Fibroblast of the aortic adventitia (primary cell): ENCODE data around the gene PPL. TPM values are rescaled to one million over a fixed set of nuclear protein-coding genes. Genes with fewer than 3 reads are reported as not detected.

Experiments
- DNase-seq: peaks from one replicate; pipeline ENCODE4 v3.0.0-alpha.2; 2010; ENCODE audit warnings: low read depth
- H3K4me3 ChIP-seq: 2 replicates; pipeline ENCODE4 v1.5.1; 2011; ENCODE audit warnings: low read depth, mild to moderate bottlenecking, control low read depth, low read length, moderate library complexity
- total RNA-seq: library from RNA; depleted of rRNA; stranded (reverse); fragments of >200 nt; gene quantifications from 2 replicates; pipeline ENCODE4 v1.2.3, GENCODE V29; 2012; ENCODE audit warnings: low replicate concordance
- TF ChIP-seq, protein P1 (sequence below): IDR thresholded peaks from 2 replicates; pipeline ENCODE4 v1.5.1; 2011; ENCODE audit warnings: mild to moderate bottlenecking, low read length, control low read depth, inconsistent platforms; ENCODE audit not compliant: insufficient read depth

PPL gene
- total RNA-seq, 1 donor: 57.9 TPM

DNA sequence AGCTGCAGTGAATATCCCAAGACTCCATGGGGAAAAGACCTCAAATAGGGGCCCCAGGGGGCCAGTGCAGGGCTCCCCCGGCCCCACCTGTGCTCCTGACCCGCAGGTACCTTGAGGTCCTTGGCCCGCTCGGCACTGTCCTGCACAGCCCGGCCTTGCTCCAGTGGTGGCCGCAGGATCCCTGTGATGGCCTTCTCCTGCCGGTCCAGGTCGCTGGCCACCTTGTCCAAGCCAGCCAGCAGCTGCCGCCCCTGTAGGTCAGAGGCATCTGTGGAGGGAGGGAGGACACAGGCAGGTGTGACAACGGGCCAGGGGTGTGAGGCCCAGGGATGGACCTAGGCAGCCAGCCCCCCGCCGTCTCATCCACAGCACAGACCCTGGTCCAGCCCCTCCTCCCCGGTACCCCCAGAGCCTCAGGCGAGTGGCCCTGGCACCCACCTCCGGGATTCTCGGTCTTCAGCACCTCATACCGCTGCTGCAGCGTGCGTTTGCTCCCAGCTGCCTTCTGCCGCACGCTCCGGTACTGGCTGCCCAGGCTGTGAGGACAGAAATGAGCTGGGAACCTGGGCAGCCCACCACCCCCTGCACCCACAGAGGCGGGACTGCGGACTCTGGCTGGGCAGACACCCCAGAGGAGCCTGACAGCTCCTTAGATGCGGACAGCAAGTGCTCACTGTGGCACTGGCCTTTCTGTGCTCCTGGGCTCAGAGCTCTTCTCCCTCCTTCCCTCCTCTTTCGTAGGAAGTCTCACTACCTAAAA, 43.7 kb downstream of the PPL start:
- H3K4me3 ChIP-seq: no peak overlapping the region
- TF ChIP-seq, protein P1, sequence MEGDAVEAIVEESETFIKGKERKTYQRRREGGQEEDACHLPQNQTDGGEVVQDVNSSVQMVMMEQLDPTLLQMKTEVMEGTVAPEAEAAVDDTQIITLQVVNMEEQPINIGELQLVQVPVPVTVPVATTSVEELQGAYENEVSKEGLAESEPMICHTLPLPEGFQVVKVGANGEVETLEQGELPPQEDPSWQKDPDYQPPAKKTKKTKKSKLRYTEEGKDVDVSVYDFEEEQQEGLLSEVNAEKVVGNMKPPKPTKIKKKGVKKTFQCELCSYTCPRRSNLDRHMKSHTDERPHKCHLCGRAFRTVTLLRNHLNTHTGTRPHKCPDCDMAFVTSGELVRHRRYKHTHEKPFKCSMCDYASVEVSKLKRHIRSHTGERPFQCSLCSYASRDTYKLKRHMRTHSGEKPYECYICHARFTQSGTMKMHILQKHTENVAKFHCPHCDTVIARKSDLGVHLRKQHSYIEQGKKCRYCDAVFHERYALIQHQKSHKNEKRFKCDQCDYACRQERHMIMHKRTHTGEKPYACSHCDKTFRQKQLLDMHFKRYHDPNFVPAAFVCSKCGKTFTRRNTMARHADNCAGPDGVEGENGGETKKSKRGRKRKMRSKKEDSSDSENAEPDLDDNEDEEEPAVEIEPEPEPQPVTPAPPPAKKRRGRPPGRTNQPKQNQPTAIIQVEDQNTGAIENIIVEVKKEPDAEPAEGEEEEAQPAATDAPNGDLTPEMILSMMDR: no peak
- no peak for DNase-seq

DNA sequence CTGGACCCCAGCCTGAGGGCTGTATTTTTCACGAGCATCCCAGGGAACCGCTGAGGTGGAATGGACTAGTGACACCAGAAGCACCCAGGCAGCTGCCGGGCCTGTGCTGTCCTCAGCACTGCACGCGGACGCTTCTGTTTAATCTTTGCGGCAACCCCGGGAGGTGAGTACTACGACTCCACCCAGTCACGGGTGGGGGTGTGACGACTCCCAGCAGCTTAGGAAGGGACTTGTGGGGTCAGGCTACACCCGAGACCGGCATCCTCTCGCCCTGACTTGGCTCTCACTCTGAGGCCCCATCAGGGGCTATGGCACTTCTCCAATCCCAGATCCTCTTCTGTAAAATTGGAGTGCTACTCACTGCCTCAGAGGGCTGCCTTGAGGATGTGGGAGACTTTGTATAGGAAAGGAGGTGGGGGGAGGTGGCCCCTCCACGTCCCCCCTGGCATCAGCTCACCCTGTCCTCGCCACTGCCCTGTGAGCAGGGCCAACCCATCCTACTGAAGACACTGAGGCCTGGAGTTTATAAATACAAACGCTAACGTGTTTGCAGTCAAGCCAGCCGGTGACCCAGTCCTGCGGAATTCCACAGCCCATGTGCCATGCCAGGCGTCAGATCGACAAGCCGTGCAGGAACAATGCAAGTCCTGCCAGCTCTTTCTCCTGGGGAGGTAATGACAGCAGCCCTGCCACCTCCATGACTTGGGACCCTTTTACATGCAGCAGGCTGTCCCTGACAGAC, 44.4 kb downstream of the PPL start:
- H3K4me3 ChIP-seq: no peak overlapping the region
- TF ChIP-seq, protein P1: no peak
- DNase-seq: peak; percentile 62

GRCh38 chr16:4891886-4892216, 45.1 kb downstream of the PPL start:
- TF ChIP-seq, protein P1: no peak
- no peak for DNase-seq

DNA sequence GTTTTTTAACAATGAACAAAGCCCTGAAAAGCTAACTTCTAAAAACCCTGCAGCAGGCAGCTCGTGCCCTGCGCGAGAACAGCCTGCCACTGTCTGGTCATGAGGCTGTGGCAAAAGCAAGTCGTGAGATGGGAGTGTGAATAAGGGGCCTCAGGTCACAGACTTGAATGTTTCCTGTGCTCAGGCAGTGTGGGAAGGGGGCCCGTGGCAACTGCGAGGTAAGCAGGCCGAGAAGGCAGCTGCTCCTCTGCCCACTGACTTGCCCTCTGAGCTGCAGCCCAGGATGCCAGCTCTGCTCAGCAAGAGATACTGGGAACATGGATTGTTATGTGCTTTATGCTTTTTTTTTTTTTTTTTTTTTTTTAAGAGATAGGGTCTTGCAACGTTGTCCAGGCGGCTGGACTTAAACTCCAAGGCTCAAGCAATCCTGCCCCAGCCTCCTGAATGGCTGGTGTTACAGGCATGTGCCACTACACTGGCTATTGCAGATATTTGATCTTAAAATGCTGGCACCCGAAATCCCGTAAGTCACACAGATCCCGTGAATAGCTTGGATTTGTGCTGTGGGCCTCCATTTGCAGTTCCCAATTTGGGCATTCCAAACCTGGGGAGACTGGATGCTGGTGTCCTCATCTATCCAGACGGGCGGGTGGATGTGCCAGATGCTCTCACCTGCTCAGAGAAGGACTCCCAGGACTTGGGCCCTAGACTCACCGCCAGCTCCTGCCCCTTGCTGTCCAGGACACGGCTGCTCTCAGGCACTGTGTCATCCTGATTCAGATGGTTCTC, 45.7 kb downstream of the PPL start:
- DNase-seq: no peak
- TF ChIP-seq, protein P1: no peak
- no peak overlapping the region for H3K4me3 ChIP-seq

More at GRCh38 chr16:4891886-4892216, 45.1 kb downstream of the PPL start:
- H3K4me3 ChIP-seq: no peak overlapping the region

- TF ChIP-seq, protein P1: no peak
- DNase-seq: no peak
- no peak overlapping the region for H3K4me3 ChIP-seq
Observed at GRCh38 chr16:4890686-4891085, 46.3 kb downstream of the PPL start.

DNA sequence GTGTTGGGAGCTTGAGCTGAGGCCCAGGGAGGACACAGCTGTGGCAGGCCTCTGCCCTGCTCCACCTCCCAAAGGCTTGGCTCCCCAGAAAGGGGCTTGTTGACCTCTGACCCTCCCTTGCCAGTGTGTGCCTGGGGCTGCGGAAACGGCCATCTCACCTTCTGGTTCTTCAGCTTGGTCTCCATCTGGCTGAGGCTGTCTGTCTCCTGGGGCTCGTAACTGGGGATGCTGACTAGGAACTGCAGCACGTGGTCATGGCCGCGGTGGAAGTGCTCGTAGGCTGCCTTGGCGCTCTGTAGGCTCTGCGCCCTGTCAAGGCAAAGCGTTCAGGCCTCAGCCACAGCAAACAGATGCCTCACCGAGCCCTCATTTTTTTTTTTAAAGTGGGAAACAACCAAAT, 46.9 kb downstream of the PPL start:
- TF ChIP-seq, protein P1: no peak
- DNase-seq: no peak
- H3K4me3 ChIP-seq: no peak overlapping the region
